CD4-positive, alpha-beta T cell treated with Interferon gamma for 1 hour (primary cell): ENCODE data around the gene XPO6.
A peak's percentile ranks its signal among the peaks of the same experiment; 100 is the strongest.
"Not testable (repeated sequence)": the region's sequence is repeated elsewhere in the genome, so short reads cannot be mapped to it uniquely, and the experiment has no call there.

Source experiments
- DNase-seq: peaks from one replicate; pipeline ENCODE4 v3.0.0-alpha.2; 2020

XPO6 gene

DNA sequence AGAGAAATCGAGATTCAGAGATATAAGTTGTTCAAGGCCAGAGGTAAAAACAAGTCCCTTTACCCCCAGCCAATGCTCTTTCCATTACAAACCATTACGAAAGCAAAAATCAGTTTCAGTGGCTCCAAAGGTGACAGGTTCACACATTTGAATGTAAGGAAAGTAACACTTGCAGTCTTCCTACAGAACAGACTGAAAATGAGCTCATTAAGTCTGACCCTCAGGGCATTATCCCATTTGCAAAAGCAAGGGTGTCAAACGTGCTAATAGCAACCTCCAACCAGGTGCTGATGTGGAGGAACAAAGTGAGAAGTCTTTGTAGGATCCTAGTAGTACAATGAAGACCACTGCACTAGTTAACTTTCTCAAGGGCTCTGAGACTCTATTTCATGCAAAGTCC lies 65.2 kb downstream of the XPO6 start:
- no peak for DNase-seq

DNA sequence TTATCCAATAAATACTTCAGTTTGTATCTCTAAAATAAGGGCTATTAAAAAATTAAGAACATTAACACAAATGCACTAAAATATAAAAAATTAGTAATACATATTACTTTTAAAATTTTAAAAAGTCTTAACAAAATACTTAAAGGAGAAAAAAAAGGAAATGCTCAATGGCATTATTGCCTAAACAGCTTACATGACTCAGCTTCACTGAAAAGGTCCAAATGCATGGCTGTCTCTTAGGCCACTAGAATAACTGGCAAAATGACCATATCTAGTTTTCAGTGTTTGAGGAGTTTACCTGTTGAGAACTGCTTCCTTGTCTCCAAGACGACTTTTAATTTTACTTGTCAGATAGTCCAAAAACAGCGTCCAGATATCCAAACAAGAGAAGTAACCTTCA lies 66.0 kb downstream of the XPO6 start:
- no peak for DNase-seq

DNA sequence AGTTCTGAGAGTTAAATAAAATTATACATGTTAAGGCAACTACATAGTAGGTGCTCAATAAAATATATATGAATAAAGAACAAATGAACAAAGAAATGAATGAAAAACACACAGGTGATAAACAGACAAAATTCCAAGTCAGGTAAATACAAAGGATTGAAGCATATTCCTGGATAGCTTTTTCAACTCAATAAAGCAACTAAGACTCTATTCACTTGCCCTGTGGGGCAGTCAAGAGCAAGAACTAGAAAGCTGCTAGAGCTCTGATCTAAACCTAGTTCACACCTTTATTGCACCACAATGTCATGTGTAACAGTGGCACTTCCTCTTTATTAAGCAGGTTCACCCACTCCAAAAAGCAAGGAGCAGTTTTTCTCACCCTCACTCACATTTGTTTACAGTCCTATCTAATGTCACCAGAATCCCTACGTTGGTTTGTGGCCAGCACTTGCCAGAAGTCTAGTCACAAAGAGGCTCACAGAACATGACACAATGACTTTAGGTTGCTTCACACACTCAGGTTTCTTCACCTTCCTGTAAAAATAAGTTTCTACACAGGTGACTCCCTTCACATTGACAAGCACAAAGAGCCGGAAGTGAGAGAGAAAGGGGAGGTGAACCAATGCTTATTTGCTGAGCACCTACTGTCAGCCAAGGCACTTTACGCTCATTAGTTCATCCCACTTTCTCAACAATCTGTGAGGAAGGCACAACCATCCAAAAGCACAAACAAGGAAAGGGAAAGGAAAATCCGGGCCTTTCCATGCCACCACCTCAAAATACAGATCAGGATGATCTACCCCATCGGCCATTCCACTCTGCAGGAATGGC lies 70.8 kb downstream of the XPO6 start:
- DNase-seq = peak; percentile 80

DNA sequence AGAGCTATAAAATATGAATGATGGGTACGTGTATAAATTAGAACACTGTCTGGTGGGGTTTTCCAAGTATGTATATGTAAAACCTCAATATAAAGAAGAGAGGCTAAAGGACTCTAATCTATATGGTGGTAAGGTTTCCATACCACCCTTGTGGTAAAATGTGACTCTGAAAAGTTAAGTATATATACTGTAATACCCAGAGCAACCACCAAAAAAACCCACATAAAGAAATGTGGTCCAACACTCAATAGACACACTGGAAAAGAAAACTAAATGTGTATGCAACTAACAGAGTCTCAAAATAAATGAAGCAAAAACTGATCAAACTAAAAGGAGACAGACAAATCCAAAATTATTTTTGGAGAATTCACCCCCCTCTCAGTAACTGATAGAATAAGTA lies 72.2 kb downstream of the XPO6 start:
- no peak for DNase-seq

DNA sequence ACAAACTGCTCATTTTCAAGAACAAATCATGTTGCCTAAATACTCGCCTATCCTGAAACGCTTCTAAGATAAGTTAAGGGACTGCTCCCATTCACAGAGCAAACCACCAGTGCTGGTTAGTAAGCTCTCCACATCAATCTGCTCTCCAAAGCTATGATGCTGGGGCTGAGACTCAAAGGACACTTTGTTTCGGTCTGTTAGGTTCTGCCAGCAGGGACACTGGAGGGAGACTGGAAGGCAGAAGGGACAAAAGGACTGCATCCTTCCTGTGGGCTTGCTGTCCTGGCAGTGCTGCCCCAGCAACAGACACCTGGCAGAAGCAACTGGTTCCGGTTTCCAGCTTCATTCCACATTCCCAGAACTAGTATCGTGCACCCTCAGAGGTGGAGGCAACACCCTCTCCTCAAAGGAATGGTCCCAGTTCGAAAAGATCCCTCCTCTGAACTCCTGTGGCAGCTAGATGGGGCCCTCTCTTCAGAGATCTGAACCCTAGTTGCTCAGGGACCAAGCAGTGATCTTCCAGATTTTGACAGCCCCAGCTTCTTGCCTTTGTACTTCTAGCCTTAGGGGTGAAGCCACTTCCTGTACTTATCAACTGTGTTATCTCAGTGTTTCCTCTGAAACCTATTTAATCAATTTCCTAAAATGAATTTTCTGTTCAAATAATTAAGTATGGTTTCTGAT lies 74.9 kb downstream of the XPO6 start:
- DNase-seq = peak; percentile 27

DNA sequence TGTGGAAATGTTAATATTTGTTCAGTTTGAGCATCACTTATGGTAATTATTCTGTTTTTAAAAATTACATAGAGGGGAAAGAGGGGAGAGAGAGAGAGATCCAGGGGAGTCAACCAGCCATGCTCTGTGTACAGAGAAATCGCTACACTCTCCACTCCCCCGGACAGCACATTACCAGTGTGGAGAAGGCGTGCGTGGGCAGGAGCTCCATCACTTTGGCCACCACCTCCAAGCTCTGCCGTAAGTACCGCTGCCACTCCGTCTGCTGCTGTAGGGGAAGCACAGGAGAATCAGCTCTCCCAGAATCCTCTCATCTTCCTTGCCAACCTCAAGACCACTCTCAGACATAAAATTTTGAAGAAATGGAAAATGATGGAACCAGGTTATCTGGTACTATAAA lies 78.1 kb downstream of the XPO6 start:
- DNase-seq = no peak

DNA sequence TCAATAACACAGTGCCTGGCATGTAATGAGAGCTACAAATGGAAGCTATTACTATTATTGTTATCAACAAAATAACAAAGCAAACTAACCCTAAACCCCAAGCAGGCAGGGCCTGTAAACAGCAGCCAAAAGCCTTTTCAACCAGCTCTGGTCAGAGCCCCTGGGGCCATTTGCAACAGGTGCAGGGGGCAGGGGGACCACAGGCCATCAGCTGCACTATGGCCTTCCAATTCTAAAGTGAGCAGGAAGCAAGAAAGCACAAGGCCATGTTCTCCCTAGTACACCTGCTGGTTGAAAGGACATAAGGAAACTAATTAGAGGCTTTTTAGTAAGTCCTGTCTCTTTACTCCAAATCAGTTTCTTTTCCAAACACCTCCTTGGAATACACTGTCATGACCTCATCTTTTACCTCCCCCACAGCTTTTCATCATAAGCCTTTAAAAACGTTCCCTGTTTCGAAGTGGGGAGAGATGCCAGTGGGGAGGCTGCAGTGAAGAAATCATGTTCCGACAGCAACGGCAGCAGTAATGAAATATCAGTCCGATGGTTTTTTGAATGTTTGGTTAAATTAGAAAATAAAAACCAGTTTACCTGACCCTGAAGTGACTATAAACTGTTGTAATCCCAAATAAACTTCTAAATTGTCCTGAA lies 79.9 kb downstream of the XPO6 start:
- no peak for DNase-seq

DNA sequence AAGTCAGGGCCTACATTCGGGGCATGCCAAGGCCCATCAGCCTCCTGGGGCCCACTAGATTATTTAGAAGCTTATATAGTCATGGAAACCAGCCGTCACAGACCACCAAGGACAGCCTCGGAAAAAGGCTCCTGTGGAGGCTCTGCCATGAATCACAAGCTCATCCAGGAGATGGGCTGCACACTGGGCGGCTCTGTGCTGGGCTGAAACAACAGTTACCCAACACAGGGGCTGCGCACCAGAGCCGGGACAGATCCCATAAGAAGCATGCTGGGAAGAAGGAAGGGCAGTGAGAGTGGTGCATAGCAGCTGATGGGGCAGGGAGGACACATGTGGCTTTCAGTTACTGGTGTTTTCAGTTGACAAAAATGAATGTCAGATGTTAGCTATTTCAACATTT lies 80.6 kb downstream of the XPO6 start:
- DNase-seq = no peak

DNA sequence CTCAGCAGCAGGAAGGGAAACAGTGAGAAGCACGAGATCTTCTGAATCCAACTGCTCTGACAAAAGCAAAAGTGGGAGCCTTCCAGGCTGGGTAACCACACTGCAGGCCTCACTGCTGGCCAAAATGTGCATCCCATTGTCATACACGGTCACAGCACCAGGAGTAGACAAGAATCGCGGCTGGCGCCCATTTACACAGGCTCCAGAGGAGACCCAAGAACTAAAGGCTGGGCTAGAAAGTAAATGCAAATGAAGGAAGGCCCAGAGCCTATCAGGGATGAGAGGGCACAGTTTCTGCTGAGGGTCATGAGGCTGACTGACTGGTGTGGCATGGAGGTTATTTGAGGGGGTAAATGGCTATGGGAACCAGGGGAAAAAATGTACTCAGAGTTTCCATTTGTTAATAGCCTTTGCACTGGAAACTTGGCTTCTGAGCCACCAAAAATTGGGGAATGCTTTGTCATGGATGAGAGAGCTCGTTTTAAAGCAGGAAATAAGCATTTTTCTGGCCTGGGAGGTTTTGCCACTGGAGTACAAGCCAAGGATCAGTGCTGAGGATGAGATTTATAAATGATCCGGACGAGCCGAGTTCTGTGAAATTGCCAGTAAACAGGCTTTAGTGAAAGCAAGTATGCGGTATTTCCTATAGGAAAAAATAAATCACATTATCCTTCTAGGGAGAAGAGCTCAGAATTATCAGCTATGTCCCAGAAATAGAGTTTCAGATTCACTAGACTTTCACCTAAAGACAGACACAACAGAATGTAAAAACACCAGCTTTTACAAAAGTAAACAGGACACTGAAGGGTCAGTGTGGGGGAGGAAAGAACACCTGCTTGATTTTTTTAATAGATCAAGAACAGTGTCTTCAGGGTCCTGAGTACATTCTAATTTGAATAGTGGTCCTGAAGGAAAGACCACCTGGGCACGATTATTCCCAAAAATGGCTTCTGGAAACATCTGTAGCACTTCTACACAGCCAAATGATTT lies 81.4 kb downstream of the XPO6 start:
- DNase-seq = no peak

DNA sequence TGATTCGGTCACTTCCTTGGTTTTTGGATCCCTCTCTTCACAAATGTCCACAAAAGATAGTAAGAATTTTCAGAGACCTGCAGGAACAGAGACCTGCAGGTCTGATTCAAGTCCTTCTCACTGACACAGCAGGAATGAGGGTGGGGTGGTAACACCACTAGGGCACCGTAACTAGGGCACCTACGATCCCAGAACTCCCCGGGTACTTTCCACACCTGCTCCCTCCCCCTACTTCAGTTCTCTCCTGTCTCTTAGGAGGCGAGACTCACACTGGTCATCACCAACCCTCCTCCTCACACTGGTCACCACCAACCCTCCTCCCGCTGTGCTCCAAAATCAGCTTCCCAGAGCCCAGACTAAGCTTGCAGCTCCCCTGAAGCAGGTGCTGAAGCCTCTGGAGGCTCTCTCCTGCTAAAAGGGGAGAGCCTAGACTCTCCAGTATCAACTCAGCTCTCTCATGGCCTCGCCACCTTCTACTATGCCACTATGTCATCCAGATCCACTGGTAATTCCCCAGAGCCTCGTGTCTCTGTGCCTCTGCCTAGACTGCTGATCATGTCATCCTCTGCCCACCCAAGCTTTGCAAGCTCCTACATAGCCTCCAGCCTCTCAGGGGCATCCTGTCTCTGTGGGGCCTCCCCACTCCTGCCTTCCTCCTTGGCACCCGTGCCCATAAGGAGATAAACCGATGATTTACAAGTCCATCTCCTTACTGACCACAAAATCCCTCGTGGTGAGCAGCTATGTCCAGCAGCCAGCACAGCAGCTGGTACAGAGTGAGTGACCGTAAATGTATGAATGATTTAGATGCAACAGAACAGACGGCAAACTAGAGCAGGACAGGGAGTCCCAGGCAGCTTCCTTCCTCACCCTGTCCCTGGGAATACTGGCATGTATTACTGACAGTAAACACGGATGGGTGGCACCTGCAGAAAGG lies 84.8 kb downstream of the XPO6 start:
- no peak for DNase-seq

DNA sequence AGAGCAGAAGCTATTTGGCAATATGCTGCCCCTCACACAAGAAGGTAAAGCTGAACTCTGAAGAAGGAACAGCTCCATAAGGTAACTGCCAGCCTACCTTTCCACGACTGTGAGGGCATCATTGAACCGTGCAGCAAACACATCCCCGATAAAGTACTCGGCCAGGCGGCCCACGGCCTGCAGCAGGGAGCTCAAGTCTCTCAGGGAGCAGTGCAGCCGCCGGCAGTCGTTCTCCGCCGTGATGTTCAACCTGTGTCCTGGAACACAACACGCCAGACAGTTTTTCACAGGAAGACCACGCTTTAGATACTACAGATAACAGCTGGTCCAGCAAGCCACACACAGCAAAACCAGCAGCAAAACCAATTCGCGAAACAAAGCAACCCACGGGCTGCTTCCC lies 86.2 kb downstream of the XPO6 start:
- DNase-seq = no peak

DNA sequence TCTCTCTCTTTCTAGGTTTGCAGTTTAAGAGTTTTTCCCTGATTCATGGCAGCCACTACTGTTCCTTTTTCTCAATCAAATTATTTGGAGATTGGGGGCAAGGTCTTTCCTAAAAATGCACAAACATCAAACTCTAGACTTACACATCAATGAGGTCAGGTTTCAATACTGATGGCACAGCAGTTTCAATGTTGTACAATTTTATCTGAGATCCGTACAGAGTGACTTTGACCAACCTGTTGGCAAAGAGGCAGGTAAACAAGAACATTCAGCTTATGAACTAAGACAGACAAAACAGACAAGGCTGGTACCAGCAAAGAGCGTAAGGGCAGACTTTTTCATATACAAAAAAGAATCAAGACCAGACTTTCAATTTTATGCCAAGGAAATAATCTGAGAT lies 90.2 kb downstream of the XPO6 start:
- DNase-seq = no peak

DNA sequence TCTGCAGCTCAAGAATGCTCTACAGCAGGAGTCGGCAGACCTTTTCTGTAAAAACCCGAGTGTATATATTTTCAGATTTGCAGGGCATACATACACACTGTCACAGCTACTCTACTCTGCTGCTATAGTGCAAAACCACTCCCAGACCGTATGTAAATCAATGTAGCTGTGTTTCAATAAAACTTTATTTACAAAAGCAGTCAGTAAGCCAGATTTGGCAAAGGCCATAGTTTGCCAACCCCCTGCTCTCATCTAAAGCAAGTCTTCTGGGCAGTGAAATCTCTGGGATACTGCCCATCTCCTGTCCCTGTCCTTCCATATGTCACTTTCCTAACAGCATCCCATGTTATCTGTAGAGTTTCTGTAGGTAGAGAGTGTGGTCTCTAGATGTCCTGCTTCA lies 91.0 kb downstream of the XPO6 start:
- DNase-seq = no peak

DNA sequence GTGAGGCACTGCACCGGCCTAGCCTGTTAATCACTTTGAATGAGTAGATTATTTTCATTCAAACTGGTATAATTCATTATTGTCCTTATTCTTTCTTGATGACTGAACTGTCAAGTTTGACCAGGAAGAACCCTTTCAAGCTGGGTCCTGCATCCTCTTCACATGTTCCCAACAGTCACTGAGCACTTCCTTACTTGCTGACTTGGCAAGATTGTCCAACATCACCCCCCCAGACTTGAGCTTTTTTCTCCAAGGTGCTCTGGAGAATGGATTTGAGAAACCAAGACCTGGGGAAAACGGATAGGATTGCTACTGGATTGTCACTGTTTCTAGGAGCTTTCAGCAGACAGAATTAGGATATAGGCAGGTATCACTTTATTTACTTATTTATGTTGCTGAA lies 93.1 kb downstream of the XPO6 start:
- DNase-seq = no peak

DNA sequence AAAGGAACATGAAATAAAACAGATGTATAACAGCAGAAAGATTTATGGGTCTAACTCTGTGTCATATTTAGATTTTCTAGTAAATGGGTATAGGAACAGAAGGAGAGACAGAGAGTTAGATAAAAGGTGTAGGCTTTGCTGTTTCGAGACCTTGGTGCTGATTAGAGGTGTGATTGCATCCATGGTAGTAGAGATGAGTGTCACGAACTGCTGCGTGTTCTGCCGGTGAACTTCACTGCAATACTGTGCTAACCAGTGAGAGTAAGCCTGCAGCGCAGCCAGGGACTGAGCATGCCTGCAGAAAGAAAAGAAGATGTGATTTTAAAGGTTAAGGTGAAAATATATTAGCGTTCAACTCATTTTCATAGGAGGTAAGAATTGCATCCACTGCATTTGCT lies 94.6 kb downstream of the XPO6 start:
- no peak for DNase-seq

DNA sequence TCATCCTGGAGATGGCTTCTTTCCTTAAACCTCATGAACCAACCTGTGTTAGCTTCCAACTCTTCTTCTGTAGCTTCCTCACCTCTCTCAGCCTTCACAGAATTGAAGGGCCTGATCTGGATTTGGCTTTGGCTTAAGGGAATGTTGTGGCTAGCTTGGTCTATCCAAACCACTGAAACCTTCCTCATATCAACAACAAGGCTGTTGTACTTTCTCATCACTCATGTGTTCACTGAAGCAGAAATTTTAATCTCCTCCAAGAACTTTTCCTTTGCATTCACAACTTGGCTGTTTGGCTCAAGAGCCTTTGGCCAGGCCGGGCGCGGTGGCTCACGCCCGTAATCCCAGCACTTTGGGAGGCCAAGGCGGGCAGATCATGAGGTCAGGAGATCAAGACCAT lies 95.9 kb downstream of the XPO6 start:
- not testable (repeated sequence) for DNase-seq

DNA sequence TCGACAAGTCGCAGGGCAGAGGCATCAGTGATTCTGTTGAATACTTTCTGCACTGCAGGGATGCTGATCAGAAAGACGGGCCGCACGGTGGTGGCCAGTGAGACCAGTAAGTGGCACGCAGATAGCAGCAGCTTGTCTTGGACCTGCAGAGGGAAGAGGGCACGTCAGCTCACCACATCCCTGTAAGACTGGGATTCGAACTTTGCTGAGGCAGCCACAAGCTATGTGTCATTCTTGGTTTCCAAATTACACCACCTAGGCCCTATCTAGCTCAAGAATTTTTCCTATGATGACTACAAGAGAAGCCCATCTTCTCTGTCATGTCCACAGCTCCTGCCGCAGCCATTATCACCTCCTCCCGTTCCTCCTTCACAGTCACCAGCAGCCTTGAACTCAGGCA lies 98.9 kb downstream of the XPO6 start:
- DNase-seq = no peak

DNA sequence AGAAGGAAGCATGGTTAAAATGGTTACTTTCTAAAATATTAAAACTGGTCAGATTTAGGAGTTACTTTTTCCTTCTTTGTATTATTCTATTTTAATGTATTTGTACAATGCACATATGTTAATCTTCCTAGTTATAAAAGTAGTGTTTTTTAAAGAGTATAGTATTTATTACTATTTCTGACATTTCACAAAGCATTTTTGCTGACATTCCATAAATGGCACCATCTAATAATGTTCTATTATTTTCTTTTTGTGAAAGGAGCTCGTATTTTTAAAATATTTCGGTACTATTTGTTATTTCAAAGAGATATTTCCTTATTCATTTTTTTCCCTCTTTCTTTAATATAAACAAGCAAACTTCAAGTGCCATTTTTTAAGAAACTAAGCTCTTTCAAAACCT lies 100.8 kb downstream of the XPO6 start:
- DNase-seq = no peak

DNA sequence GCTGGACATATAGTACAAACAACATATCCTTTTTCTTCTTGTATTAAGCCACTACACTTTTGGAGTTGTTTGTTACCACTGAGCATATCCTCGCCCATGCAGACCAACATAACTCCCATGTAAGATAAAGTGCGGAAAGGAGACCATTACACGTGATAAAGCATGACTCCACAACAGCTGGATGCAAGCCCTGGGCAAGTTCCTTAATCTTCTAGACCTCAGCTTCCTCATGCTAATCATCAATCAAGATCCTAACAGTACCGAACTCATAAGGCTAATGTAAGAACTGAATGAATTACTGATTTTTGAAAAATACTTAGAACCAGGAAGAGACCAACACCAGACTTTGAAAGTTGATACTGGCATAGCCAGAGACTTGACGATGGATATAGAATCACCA lies 101.3 kb downstream of the XPO6 start:
- DNase-seq = no peak

DNA sequence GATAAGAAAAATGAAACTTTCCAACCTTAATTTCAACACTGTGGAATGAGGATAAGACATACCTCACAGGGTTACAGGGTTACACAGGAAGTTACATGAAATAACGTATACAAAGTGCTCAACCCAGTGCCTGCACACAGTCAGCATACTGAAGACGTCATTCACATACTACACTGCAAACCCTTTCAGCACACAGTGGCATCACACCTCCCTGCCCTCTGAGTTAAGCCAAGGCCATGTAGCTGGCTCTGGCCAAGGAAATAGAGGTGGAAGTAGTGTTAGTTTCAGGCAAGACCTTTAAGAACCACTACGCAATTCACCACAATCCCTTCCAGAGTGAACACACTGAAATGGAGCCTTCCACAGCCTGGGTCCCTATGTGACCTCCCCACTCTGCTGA lies 101.7 kb downstream of the XPO6 start:
- no peak for DNase-seq

DNA sequence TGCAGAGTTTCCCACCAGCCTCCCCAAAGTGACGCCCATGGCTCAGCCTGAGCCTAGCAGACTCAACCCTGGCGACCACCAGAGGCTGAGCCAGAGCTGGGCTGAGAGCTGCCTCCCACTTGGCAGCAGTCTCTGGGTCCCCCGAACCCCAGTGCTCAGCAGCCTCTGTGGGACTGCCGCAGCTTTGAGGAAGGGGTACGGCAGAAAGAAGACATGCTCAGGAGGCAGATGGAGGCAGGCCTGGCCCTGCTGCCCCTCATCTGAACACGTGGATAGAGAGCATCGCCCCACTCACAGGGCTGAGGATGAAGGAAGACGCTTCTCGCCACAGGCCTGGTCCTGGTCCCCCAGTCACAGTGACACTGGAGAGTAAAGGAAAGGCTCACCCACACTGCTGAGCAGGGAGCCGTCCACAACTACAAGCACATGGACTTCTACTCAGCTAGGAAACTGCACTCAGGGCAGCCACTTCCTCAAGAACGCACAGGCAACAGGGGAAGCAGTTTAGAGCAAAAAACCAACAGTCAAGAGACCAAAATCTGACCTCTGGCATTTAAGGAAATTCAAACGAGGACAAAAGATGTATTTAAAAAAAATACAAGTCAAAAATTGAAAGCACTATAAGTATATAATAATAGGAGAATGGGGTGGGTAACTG lies 103.0 kb downstream of the XPO6 start:
- no peak for DNase-seq
